Glomerular endothelial cell (primary cell): Measurements from ENCODE around the gene RALGAPB. TPM values are rescaled to one million over a fixed set of nuclear protein-coding genes. Genes with fewer than 3 reads are reported as not detected.
"Not testable (repeated sequence)": the region's sequence is repeated elsewhere in the genome, so short reads cannot be mapped to it uniquely, and the experiment has no call there.

ENCODE experiments used
- DNase-seq: peaks from one replicate; pipeline ENCODE4 v3.0.0-alpha.2; 2011; ENCODE audit warnings: low read depth, low spot score; ENCODE audit errors: extremely low read depth
- total RNA-seq: library from RNA; depleted of rRNA; stranded (reverse); fragments of >200 nt; gene quantifications from 2 replicates; pipeline ENCODE4 v1.2.3, GENCODE V29; 2015

RALGAPB gene
- total RNA-seq, 1 donor from 2014 or later, result 47.2 TPM

DNA sequence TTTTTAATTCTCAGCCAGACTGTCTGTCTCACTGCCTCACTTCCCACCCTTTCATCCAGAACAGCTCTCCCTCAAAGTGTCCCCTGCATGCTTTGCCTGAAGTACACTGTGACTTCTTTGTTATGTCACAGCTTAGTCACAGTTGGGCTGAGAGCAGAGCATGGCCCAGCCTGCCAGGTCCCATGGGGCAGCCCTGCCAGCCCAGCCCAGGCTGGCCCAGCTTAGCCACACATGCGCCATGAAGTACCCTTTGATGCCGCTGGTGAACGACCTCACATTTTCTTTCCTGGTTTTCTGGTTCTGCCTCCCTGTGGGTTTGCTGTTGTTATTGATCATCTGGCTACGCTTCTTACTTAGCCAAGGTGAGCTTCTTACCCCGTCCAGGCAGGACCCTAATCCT lies 108.4 kb downstream of the RALGAPB start, which contains the start of gene ADIG:
Gene ADIG, plus strand, starts transcription at position 185 of the 400 bp plus-strand sequence. Its CDS starts 54 bp downstream, at position 239.
- DNase-seq, result no peak

DNA sequence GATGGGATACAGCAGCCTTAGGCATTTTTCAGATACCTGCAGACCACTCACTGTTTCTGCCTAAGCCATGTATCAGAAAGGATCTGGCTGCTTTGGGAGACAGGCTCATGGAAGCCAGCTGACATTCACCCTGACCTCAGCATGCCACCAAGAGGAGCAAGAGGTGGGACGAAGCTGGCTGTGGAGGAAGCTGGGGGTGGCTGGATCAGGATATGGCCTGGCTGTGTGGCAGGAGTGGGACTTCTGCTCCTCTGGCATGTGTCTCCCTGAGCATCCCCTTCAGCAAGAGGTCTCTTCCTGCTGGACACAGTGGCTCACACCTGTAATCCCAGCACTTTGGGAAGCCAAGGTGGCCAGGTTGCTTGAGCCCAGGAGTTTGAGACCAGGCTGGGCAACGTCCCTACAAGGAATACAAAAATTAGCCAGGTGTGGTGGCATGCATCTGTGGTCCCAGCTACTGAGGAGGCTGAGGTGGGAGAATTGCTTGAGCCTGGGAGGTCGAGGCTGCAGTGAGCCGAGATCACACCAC lies 109.3 kb downstream of the RALGAPB start:
- no peak for DNase-seq

DNA sequence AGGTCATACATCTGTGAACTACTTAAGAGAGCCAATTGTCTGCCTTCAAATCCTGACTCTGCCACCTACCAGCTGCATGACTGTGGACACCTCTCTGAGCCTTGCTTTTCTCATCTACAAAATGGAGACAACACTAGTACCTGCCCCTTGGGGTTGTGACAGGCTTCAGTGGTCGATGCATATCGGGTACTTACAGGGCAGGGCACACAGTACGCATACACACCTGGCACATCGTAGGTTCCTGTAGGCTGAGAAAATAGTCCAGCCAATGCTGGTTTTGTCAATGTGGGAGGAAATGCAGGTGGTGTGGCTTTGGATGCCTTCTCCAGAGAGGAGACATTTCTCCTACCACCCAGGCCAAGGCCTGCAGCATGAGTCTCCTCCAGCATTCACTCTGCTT lies 110.7 kb downstream of the RALGAPB start:
- DNase-seq, result no peak

DNA sequence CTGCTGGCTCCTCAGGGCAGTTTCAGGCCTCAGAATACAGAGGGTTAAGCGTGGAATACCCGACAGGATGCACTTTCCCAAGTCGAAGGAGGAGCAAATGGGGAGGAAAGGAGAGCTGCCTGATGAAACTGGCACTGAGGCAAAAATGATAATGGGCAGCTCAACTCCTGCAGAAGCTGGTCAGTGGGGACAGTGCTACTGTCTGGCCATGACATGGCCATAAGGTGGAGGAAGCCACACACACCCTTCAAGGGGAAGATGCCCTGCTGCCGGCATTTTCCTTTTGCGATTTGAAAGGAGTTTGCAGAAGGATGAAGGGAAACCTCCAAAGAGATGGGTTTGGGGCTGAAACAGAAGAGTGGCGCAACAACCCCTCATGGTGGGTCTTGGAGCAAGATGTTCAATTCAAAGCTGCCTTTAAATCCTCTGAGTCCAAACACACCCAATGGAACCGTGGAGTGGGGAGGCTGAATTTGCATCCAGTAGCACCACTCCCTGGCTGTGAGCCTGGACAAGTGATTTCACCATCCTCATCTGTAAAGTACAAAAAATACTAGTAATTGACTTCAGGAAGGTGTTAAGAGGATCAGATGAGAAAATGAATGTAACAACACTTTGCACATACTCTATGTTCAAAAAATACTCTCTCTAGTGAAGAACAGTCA lies 111.6 kb downstream of the RALGAPB start:
- DNase-seq, result no peak

DNA sequence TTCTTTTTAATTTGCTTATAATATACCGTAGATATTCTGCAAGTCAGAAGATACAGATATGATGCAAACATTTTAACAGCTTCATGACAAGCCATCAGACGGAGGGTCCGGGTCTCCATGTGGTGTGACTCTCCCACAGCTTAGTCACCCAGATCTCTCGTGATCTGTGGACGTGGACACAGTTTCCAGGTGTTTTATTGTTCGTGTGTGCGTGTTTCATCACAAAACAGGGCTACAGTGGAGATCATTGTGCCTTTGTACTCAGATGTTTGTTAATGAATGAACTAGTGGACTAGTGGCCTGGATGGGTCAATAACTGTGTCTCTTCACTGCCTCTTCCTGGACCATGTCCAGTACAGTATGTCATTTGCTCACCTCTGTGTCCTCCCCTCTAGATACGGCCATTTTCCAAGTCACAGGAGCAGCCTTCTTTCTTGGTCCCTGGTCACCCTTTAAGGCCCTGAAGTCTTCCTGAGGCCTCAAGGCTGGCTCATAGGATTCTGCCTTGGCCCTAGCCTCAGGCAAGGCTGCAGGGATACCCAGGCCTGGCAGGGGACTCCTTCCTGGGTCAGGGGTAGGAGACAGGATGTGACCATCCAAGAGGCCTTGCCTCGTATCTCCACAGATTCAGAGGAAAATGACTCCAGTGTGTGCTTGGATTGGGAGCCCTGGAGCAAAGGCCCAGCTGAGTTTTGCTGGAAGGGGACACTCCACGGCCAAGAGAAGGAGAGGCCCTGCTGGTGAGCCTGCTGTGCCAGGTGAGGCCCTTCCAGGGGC lies 112.9 kb downstream of the RALGAPB start:
- DNase-seq, result no peak

DNA sequence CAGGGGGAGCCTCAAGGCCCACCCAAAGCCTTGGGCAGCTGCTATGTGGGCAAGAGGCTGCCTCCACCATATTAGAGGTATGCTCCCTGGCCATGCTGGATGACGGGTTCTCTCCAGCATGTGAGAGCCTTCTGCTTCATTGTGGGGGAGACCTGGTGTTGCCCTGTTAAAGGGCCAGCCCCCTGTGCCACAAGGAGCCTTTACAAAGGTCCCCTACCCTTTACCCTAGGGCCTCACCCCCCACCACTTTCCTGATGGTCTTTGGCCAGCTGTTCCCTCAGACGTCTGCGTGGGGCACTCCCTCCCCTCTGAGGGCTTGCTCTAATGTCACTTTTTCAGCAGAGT lies 113.5 kb downstream of the RALGAPB start:
- no peak for DNase-seq

DNA sequence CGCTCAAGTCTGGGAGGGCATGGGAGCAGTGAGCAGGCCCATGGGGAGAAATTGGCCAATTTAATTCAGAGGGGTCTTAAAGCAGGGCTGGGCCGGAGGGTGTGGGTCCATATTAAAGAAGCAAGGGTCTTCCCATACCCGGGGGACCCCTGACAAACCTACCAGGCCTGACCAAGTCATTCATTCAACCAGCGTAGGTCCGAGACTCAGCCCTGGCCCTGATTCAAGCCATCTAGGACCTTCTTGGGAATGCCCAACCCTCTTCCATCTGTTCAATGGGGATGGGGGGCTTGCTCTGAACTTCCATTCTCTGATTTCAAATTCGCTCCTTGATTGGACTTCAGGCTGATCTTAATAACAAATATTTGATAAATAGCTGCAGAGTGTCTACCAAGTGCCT lies 115.7 kb downstream of the RALGAPB start:
- no peak for DNase-seq

DNA sequence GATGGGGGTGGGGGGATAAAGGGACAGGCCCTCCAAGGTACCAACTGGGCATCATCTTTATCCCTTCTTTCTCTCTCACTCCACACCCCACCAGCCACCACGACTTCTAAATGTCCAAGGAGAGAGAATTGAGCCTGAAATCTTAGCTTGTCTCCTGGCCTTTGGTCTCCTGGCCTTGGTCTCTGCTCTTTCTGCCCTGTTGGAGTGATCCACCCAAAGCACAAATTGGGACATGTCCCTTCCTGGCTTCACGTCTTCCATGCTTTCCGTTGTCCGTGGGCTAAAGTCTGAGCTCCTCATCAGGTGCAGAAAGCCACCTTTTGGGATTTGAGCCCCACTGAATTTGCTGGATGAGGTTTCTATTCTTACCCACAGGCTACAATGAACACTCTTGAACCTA lies 116.7 kb downstream of the RALGAPB start:
- no peak for DNase-seq

DNA sequence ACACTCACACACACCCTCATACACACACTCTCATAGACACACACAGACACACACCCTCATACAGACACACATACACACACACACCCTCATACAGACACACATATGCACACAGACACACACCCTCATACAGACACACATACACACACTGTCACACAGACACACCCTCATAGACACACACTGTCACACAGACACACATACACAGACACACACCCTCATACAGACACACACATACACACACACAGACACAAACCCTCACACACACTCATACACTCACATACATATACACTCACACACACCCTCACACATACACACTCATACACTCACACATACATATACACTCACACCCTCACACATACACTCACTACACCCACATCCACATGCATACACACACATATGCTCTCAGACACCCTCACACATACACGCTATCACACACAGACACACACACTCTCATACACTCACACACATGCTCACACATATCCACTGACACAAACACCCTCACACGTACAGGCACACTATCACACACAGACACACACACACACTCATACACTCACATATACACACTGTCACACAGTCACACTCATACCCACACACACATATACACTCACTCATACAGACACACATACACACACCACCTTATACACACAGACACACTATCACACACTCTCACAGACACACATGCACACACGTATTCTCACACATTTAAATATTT lies 117.5 kb downstream of the RALGAPB start:
- DNase-seq, result no peak

DNA sequence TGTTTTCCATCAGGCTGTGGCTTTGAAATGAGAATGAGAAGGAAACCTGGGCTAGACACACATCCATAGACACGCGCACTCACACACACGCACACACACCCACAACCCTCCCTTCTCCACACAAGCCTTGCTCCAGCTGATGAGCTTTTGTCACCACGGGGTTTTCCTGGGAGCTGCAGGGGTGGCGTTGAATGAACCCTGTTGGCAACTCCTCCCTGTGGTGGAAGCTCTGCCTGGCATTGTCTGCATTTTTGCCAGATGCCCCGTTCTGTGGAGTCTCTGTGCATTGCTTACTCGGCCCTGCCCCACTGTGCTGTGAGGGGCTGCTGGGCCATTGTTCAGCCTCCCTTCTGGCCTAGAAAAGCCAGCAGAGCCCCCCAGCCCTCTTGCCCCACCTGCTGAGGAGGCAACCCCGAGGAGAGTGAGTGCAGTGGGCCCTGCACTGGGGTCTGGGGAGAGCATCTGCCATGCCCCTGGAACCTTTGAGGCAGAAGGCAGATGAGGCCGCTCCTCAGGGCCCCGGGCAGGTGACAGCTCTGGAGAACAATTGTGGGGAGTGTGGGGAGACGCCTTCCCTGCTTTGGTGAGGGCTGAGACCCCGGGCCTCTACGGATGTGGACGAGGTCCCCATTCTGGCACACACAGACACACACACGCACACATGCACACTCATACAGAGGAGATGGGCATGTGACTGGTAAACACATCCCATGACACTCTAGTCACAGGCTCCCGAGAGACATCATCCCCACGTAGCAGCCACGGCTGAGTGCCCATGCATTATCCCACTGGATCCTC lies 118.2 kb downstream of the RALGAPB start:
- no peak for DNase-seq

DNA sequence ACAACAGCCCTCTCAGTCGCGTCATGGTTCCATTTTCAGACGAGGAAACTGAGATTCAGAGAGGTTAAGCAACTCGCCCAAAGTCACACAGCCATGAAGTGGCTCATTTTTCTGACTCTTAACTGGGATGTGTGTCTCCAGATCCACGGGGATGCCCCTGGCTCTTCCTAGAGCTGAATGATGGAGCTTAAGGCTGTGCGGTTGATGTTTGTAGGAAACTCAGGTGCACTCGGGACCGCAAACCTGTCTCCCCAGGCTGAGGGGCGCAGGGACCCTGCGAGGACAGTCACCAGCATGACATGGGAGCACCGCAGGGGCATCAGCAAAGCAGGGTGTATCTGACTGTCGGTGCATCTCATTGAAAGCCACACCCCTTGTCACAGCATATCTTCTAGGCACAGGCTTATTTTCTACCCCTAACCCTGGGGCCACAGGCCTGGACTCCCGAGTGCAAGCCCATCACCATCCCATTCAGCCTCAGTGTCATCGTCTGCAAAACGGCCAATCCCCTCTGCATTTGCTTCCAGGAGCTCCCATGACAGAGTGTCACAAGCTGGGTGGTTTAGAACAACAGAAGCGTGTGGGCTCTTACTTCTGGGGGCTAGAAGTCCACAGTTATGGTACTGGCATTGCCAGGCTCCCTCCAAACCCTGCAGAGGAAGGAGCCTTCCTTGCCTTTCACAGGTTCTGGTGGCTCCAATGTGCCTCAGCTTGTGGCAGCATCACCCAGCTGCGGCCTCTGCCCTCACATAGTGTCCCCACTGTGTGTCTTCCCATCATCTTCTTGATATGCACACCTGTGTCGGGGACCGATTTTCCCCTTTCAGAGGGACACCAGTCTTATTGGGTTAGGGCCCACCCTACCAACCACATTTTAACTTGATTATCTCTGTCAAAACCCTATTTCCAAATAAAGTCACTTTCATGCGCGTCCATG lies 119.1 kb downstream of the RALGAPB start:
- no peak for DNase-seq

DNA sequence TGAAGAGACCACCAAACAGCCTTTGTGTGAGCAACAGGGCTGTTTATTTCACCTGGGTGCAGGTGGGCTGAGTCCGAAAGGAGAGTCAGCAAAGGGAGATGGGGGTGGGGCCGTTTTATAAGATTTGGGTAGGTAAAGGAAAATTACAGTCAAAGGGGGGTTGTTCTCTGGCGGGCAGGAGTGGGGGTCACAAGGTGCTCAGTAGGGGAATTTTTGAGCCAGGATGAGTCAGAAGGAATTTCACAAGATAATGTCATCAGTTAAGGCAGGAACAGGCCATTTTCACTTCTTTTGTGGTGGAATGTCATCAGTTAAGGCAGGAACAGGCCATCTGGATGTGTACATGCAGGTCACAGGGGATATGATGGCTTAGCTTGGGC lies 119.8 kb downstream of the RALGAPB start:
- not testable (repeated sequence) for DNase-seq

DNA sequence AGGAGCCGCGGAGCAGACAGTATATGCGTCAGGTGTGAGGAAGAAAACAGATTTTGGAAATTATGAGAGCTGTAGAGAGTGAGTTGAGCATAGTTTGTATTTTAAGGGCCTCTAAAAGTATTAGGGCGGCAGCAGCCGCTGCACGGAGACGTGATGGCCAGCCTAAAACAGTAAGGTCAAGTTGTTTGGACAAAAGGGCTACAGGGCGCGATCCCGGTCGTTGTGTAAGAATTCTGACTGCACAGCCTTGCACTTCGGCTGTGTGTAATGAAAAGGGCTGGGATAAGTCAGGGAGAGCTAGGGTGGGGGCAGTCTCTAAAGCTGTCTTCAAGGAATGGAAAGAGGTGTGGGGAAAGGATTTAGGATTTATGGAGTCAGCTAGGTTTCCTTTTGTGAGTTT lies 121.6 kb downstream of the RALGAPB start:
- not testable (repeated sequence) for DNase-seq

DNA sequence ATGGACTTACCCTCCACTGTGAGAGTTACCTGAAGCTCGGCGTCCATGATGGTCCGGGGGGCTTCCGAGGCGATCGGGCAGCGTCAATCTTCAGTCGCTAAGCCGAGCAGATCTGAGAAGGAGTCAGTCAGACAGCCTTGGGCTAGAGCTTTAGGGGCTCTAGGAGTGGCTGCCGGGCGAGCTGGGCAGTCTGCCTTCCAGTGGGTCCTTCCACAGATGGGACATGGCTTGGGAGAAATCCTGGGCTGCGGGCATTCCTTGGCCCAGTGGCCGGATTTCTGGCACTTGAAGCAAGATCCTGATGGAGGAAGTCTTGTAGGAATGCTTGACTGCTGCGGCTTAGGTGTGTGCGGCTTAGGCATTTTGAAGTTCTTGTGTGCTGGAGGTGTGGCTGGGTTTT lies 123.2 kb downstream of the RALGAPB start:
- not testable (repeated sequence) for DNase-seq

DNA sequence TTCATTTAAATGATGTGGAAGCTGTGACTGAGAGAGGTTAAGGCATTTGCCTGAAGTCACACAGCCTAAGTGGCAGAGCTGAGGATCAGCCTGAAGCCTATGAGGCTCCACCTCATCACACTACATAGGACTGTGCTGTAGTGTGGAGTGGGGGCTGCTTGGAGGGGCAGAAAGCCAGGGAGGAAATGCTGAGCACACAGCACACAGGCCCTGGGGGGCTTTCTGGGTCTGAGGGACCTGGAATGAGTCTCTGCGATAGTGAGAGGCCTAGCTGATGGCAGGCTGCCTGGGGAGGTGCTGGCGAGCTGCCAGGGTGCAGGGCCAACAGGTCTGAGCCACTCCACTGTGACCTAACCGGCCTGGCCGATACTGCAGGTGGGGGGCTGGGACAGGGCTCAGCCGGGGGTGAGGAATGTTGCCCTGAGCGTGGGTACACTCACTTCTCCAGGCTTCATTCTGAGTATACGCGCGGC lies 126.8 kb downstream of the RALGAPB start:
- no peak for DNase-seq

DNA sequence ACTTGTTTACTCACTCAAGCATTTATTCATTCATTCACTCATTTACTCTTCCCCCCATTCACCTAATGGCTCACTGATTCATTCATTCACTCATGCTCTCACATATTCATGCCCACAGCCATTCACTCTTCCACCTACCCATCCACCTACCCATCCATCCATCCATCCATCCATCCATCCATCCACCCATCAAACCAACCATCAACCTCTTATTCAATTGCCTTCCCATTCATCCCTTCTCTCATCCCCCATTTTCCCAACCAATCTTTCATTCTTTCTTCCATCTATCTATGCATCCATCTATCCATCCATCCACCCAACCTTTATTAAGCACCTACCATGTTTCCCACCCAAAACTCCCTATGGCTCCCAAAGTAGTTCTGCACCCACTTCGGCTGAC lies 127.4 kb downstream of the RALGAPB start:
- DNase-seq, result no peak

DNA sequence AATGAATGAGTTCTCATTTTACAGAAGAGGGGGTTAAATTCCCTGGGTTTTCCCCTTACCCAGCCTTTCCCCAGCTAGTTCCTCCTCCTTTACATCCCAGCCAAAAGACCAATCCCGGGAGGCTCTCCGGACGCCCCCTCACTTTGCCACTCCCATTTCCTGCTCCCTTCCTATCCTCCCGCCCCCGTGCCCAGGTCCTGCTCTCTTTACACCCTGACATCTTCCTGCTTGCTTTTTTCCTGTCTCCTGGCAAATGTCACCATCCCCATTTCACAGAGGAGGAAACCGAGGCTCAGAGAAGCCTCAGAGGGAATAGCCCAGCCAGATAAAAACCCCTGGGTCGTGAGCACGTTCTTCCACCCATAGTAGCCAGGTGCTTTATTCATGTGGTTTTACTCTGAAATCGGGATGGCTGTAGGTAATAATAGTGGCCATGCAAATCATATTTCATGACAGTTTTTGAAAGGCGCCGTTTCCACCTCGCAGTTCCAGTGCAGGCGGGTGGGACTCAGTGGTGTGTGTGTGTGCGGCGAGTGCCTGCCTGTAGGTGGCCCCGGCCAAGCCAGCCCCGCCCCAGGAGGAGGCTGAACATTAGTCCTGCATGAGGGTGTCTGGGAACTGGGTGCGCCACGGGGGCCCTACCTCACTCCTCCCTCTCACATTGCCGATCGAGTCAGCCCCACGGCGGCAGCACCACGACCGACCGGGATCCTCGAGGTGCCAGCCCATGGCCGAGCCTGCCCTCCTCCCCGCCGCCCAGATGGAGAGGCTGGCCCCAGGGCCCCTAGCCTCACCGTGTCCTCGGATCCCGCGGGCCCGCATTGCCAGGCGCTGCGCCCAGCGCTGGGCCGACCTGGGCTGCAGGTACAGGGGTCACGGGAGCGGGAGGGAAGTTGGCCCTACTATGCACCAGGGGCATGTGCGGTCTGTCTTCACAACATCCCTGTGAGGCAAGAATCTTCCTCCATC lies 128.9 kb downstream of the RALGAPB start, which contains the start of gene ARHGAP40:
Gene ARHGAP40, plus strand, starts transcription at position 594 of the 969 bp plus-strand sequence.
- no peak for DNase-seq

DNA sequence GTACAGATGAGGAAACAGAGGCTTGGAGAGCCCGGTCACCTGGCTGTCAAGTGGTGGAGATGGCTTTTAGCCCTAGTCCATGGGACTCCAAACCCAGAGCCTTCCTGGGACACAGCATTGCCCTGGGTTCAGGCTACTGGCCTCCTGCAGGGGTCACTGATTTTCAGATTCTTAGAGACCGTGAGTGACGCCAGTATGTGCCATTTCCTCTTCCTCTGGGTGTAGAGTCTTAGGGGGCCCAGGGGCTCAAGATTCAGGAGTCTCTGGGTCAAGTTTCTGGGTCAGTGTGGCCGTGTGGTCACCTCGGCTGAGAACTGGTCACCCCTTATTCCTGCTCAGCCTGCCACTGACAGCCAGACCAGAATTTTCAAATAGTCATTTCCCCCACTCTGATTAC lies 129.5 kb downstream of the RALGAPB start:
- no peak for DNase-seq
